Mucosa of descending colon (tissue), 3 donors: ENCODE results near the gene SASH3. TPM values are rescaled to one million over a fixed set of nuclear protein-coding genes. Genes with fewer than 3 reads are reported as not detected.

Experiments used
- ATAC-seq: fragments of 200-7000 bp; cut with Tn5 transposase; one replicate; pipeline ENCODE4 v1.9.1; 2020; ENCODE audit warnings: mild to moderate bottlenecking, moderate library complexity
- DNase-seq, 3 donors: peaks; one replicate each; pipeline ENCODE4 v3.0.0-alpha.2; 2020
- H3K36me3 ChIP-seq: fragments of 200-600 bp; one replicate; pipeline ENCODE4 v1.8.0; 2021; ENCODE audit warnings: low read depth, mild to moderate bottlenecking
- H3K4me1 ChIP-seq: fragments of 200-600 bp; one replicate; pipeline ENCODE4 v1.8.0; 2021; ENCODE audit warnings: low read depth, mild to moderate bottlenecking
- H3K4me3 ChIP-seq: fragments of 200-600 bp; one replicate; pipeline ENCODE4 v1.8.0; 2021; ENCODE audit warnings: mild to moderate bottlenecking
- H3K9me3 ChIP-seq: fragments of 200-600 bp; one replicate; pipeline ENCODE4 v1.8.0; 2021; ENCODE audit warnings: mild to moderate bottlenecking
- intact Hi-C, 2 donors: fragments of 100-400 bp; cut with DNase I in 1 of 2; cut with micrococcal nuclease in 1 of 2; formaldehyde crosslinking; loops; one replicate each; pipeline versions ENCODE4 v1.11.0 to v1.11.1; 2022; cut with DNase I, micrococcal nuclease
- total RNA-seq, 3 donors: library from RNA; stranded (reverse); fragmentation: NEBNext Ultra II Directional in 2 of 3; extraction: Animal tissue kit (Norgen Biotek cat#: 25700) in 2 of 3; gene quantifications; one replicate each; pipeline versions ENCODE4 v1.2.1 to v1.2.4, GENCODE V29; 2021 to 2023
- TF ChIP-seq, protein P1 (sequence below): fragments of 200-600 bp; IDR thresholded peaks from one replicate; pipeline ENCODE4 v1.8.0; 2022; ENCODE audit warnings: antibody characterized with exemption, mild to moderate bottlenecking
- donor health status: DM: no; HTN: no; CAD: no; lungs with moderate emphysema.
- donor health status: DM: no; HTN: no; CAD: no.
- donor health status: DM: no; HTN: yes; CAD: no.

The SASH3 gene
- total RNA-seq, 3 donors from 2014 or later, result 6.1 to 10.1 (median 7.2) TPM

DNA sequence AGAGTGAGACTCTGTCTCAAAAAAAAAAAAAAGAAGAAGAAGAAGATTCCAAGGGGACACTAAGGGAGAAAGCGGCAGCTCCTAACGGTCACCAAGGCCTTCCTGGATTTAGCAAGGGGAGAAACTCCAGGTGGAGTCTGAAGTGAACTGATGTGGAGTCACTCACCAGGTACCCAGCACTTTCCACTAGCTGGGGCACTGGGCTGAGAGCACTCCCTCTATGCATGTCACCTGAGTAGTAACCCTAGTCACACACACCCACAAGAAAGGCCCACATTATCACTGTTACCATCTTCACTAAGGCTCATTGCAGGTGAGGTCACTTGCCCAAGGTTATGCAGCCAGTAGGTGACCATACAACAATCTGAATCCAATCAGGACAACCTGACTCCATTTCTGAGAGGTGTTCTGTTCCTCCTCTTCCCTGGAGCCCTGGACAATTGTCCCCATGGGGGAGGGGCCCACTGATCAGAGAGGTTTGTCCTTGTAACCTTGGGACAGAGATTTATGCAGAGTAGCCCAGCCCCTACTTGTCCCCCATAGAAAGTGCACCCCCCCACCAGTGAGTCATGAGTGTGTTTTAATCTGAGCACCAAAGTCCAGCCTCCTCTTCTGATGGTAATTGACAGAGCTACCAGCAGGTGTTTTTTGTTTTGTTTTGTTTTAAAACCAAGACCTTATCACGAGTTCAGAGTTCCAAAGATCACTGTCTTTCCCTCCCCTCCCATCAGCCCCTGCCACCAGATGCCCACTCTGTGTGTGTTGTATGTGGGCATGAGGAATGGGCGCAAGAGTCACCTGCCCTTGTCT lies 5.9 kb upstream of the SASH3 start:
- Histone ChIP-seq H3K4me1 (no peaks in the 10 kb centered on the region), H3K36me3 (no peaks in the 10 kb centered on the region), H3K4me3 (no peak overlapping the region), H3K9me3 (no peaks in the 10 kb centered on the region)
- ATAC-seq, result peak; percentile 49
- TF ChIP-seq, protein P1, sequence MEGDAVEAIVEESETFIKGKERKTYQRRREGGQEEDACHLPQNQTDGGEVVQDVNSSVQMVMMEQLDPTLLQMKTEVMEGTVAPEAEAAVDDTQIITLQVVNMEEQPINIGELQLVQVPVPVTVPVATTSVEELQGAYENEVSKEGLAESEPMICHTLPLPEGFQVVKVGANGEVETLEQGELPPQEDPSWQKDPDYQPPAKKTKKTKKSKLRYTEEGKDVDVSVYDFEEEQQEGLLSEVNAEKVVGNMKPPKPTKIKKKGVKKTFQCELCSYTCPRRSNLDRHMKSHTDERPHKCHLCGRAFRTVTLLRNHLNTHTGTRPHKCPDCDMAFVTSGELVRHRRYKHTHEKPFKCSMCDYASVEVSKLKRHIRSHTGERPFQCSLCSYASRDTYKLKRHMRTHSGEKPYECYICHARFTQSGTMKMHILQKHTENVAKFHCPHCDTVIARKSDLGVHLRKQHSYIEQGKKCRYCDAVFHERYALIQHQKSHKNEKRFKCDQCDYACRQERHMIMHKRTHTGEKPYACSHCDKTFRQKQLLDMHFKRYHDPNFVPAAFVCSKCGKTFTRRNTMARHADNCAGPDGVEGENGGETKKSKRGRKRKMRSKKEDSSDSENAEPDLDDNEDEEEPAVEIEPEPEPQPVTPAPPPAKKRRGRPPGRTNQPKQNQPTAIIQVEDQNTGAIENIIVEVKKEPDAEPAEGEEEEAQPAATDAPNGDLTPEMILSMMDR, result no peak
- intact Hi-C loops, result no loop called here
- DNase-seq, result peak in 1 of 3 donors; percentile 47

DNA sequence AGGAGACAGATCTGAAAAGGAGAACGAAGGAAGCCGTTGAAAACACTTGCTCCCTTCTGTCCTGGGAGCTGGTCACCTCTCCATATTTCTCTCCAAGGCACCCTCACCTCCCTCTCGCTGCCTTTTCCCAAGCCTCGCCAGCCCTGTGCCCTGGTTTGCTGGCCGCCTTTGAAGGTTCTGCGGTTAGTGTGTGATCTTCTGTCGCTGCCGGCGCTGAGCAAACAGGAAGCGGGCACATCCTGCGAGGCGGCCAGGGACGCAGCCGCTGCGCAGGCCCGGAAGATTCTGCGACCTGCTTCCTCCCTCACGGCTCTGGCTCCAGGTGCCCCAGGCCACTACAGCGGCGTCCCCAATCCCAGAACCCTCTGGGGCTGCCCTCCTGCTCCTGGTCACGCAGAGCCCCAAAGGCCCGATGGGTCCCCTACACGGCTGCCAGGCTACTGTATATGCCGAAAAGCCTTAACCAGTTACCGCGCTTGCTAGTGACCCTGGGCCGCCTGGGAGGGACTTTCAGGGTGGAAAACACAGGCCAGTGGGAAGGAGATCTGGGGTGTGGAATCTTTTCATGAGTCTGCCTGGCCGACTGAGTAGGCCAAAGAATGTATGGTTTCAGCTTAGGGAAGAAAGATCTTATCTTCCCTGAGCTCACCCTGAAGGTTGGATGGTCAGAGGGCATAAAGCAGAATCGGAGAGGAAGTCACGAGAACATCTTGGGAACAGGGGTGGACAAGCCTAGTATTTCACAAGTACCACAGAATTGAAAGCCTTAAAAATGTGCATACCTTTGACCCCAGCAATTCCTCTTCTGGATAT lies 2.3 kb upstream of the SASH3 start:
- intact Hi-C loops, result no loop called here
- Histone ChIP-seq H3K4me3 (no peak overlapping the region), H3K9me3 (no peaks in the 10 kb centered on the region), H3K4me1 (no peaks in the 10 kb centered on the region), H3K36me3 (no peaks in the 10 kb centered on the region)
- ATAC-seq (peak; percentile 73), DNase-seq (peak; percentile 69 to 90 (median 78))
- TF ChIP-seq, protein P1, result no peak

DNA sequence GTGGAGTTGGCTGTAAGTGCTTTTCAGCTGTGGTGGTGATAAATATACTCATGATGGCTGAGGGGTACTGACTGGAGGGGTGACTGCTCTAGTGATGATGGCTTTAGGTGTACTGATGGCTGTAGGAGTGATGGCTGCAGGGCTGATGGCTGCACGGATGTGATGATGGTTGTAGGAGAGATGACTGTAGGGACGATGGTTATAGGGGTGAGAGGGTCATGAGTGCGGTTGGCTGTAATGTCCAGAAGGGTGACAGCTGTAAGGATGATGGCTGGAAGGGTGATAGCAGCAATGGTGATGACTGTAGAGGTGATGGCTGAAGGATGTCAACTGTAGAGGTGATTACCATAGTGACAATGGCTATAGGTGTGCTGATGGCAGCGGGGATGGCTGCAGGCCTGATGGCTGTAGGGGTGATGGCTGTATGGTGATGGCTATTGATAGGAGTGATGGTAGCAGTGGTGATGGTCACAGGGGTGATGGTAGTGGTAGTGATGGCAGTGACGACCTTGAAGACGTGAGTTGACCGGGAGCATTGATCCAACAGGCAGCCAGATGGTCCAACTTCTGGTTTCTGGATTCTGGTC lies 570 bp upstream of the SASH3 start:
- intact Hi-C loops, result no loop called here
- H3K36me3 ChIP-seq, result no peaks in the 10 kb centered on the region
- no peaks in the 10 kb centered on the region for H3K4me1 ChIP-seq
- ATAC-seq (no peak), DNase-seq (no peak)
- no peaks in the 10 kb centered on the region for H3K9me3 ChIP-seq
- no peak overlapping the region for H3K4me3 ChIP-seq
- TF ChIP-seq, protein P1, result no peak

DNA sequence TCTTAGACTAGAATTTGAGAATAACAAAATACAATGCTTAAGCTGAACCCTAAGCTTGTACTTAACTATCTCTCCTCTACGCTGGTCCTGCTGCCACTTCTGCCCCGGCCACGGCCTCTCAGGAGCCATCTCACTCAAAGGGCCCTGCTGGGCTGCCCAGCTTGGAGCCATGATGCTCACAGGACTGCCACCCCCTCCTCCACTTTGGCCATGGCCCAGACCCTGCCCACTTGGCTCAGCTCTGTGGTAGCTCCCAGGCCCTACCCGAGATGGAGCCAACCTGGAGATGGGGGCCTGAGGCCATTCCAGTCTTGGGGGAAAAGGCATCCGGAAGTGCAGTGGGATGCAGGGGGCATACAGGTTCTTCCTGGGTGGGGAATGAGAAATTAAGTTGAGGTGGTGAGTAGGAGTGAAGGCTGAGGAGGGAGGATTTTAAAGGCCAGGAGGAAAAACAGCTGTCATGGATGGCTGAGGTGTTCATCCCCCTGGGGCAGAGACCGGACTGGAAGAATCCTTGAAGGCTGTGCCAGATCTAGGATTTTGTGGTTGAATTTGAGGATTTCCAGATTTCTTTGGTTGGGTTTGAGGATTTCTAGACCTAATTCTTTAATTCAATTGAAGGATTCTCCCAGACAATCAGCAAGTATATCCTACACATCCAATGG lies 824 bp downstream of the SASH3 start:
- intact Hi-C loops, result no loop called here
- TF ChIP-seq, protein P1, result no peak
- H3K9me3 ChIP-seq, result no peaks in the 10 kb centered on the region
- DNase-seq, result no peak
- ATAC-seq, result no peak
- H3K36me3 ChIP-seq, result no peaks in the 10 kb centered on the region
- no peak overlapping the region for H3K4me3 ChIP-seq
- no peaks in the 10 kb centered on the region for H3K4me1 ChIP-seq

DNA sequence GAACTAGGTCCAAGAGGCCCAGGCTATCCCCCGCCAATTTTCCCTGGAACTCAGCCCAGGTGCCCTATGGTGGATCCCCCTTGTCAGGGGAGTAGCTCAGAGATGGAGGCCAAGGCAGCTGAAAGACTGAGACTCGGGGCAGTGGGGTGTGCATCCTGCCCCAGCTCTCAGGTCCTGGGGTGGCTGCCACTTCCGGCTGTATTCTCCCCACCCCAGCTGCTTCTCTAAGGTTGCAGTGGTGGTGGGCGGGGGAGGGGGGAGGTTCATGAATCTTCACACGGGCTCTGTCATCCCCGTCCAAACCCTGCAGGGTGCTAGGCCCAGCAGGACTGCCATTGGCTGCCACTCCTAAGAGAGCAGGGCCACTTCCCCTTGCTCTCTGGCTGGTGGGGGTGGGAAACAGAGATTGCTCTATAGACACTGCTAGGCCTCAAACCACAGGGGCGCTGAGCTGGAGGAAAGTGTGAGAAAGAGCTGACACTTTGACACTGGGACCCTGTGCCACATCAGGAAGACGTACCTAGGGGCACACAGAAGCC lies 1.5 kb downstream of the SASH3 start:
- intact Hi-C loops, result no loop called here
- DNase-seq (peak; percentile 40 to 88 (median 56)), ATAC-seq (peak; percentile 63)
- Histone ChIP-seq H3K4me3 (no peak overlapping the region), H3K4me1 (no peaks in the 10 kb centered on the region), H3K36me3 (no peaks in the 10 kb centered on the region), H3K9me3 (no peaks in the 10 kb centered on the region)
- TF ChIP-seq, protein P1, result no peak
